ENCODE results near the gene SRGAP1. TPM values are rescaled to one million over a fixed set of nuclear protein-coding genes. Genes with fewer than 3 reads are reported as not detected.

Gene SRGAP1
- total RNA-seq, 3 donors from 2014 or later (not counting 1 experiment from before 2014, with no cell fraction given) = 0.10 to 0.49 (median 0.16) TPM

DNA sequence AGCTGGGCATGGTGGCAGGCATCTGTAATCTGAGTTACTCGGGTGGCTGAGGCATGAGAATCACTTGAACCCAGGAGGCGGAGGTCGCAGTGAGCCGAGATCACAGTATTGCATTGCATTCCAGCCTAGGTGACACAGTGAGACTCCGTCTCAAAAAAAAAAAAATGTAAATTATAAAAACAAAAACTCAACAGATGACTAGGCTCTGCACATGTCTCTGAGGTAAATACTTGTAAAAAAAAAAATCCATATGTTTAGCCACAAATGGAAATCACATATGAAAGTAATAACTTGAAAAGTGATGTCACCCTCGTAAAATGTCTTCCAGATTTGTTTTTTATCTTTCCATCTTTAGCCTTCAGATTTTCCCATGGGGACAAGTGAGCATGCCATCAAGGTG is 292.6 kb downstream of the SRGAP1 start:
- intact Hi-C loops (cut with micrococcal nuclease) = no loop called here
- DNase-seq (no peak), ATAC-seq (no peak)
- TF ChIP-seq, protein P1, sequence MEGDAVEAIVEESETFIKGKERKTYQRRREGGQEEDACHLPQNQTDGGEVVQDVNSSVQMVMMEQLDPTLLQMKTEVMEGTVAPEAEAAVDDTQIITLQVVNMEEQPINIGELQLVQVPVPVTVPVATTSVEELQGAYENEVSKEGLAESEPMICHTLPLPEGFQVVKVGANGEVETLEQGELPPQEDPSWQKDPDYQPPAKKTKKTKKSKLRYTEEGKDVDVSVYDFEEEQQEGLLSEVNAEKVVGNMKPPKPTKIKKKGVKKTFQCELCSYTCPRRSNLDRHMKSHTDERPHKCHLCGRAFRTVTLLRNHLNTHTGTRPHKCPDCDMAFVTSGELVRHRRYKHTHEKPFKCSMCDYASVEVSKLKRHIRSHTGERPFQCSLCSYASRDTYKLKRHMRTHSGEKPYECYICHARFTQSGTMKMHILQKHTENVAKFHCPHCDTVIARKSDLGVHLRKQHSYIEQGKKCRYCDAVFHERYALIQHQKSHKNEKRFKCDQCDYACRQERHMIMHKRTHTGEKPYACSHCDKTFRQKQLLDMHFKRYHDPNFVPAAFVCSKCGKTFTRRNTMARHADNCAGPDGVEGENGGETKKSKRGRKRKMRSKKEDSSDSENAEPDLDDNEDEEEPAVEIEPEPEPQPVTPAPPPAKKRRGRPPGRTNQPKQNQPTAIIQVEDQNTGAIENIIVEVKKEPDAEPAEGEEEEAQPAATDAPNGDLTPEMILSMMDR (IDR thresholded peaks at IDR 0.05) = no peak
- Histone ChIP-seq H3K4me1 (ENCODE audit: control insufficient read depth, insufficient read depth, low read length) (no peaks in the 10 kb centered on the region), H3K4me3 (ENCODE audit: low read length) (no peak overlapping the region), H3K9me3 (ENCODE audit: control insufficient read depth, insufficient read depth, low read length) (peaks cover 5% of the 10 kb centered on the region), H3K27me3 (ENCODE audit: control insufficient read depth, insufficient read depth, low read length) (no peaks in the 10 kb centered on the region), H3K27ac (ENCODE audit: low read length) (no peak overlapping the region), H3K36me3 (ENCODE audit: control insufficient read depth, insufficient read depth, low read length) (no peaks in the 10 kb centered on the region)
- Mint-ChIP-seq H3K27me3 (ENCODE audit: low read depth in 2 of 2) (no peaks in the 10 kb centered on the region), H3K4me3 (no peak overlapping the region), H3K36me3 (no peaks in the 10 kb centered on the region), H3K27ac (no peak overlapping the region), H3K4me1 (no peaks in the 10 kb centered on the region), H3K9me3 (peaks cover 0 to 3% of the 10 kb centered on the region in 2 donors)
- WGBS (ENCODE audit: insufficient coverage) = 92% methylated on average over 5 of the region's 6 CpGs

DNA sequence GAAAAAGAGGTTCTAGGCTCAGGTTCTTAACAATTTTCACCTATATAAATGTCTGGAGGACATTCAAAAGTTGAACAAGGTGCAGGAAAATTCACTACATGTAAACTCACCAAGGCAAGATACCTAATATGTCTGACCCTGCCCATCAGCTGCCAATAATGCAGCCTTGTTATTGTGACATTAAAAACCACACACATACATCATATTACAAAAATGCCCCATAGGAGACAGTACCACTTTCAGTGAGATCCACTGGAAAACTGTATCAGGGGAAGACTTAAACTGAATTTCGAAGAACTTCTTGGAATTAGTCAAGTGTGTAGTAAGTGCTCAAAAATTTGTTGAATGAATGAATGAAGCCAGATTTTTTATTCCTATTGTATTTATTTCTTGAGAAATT is 294.5 kb downstream of the SRGAP1 start:
- ATAC-seq (no peak), DNase-seq (no peak)
- Histone ChIP-seq H3K4me1 (ENCODE audit: control insufficient read depth, insufficient read depth, low read length) (no peaks in the 10 kb centered on the region), H3K4me3 (ENCODE audit: low read length) (no peak overlapping the region), H3K36me3 (ENCODE audit: control insufficient read depth, insufficient read depth, low read length) (no peaks in the 10 kb centered on the region), H3K27me3 (ENCODE audit: control insufficient read depth, insufficient read depth, low read length) (no peaks in the 10 kb centered on the region), H3K27ac (ENCODE audit: low read length) (no peak overlapping the region), H3K9me3 (ENCODE audit: control insufficient read depth, insufficient read depth, low read length) (peaks cover 2% of the 10 kb centered on the region)
- H3K4me1 Mint-ChIP-seq = no peaks in the 10 kb centered on the region
- no peak overlapping the region for H3K27ac Mint-ChIP-seq
- TF ChIP-seq, protein P1 (IDR thresholded peaks at IDR 0.05) = no peak
- no peaks in the 10 kb centered on the region for H3K27me3 Mint-ChIP-seq (ENCODE audit: low read depth in 2 of 2)
- H3K36me3 Mint-ChIP-seq = no peaks in the 10 kb centered on the region
- no CpG with 5 or more reads among the region's 1 CpG for WGBS (ENCODE audit: insufficient coverage)
- H3K4me3 Mint-ChIP-seq = no peak overlapping the region
- intact Hi-C loops (cut with micrococcal nuclease) = no loop called here
- no peaks in the 10 kb centered on the region for H3K9me3 Mint-ChIP-seq

- Mint-ChIP-seq H3K4me1 (peaks cover 0 to 4% of the 10 kb centered on the region in 2 donors), H3K4me3 (no peak overlapping the region), H3K27me3 (ENCODE audit: low read depth in 2 of 2) (no peaks in the 10 kb centered on the region), H3K36me3 (no peaks in the 10 kb centered on the region), H3K9me3 (no peaks in the 10 kb centered on the region), H3K27ac (no peak overlapping the region)
- Histone ChIP-seq H3K36me3 (ENCODE audit: control insufficient read depth, insufficient read depth, low read length) (no peaks in the 10 kb centered on the region), H3K27ac (ENCODE audit: low read length) (no peak overlapping the region), H3K27me3 (ENCODE audit: control insufficient read depth, insufficient read depth, low read length) (no peaks in the 10 kb centered on the region), H3K4me3 (ENCODE audit: low read length) (no peak overlapping the region), H3K4me1 (ENCODE audit: control insufficient read depth, insufficient read depth, low read length) (no peaks in the 10 kb centered on the region), H3K9me3 (ENCODE audit: control insufficient read depth, insufficient read depth, low read length) (no peaks in the 10 kb centered on the region)
- 89% methylated on average over 7 of the region's 7 CpGs for WGBS (ENCODE audit: insufficient coverage)
- TF ChIP-seq, protein P1 (IDR thresholded peaks at IDR 0.05) = no peak
- ATAC-seq (no peak), DNase-seq (no peak)
- intact Hi-C loops (cut with micrococcal nuclease) = no loop called here
Observed at GRCh38 chr12:64142382-64142781, 297.9 kb downstream of the SRGAP1 start.

DNA sequence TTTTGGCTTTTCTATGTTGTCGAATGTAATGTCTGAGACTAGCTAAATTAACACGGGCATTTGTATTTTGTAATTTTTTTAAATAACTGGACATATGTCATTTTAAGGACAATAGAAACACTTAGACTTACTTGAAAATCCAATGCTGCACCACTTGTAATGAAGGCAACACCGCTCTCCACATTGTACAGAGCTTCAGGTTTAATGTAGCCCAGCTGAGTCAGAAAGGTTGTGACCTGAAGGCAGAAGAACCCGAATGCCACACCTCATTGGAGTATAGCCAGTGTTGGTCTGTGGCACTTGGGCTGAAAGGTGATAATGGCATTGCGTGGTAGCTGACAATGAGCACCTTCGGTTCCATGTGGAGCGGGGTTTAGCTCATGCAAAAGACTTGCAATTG is 298.3 kb downstream of the SRGAP1 start:
- Histone ChIP-seq H3K36me3 (ENCODE audit: control insufficient read depth, insufficient read depth, low read length) (no peaks in the 10 kb centered on the region), H3K4me3 (ENCODE audit: low read length) (no peak overlapping the region), H3K4me1 (ENCODE audit: control insufficient read depth, insufficient read depth, low read length) (no peaks in the 10 kb centered on the region), H3K27me3 (ENCODE audit: control insufficient read depth, insufficient read depth, low read length) (no peaks in the 10 kb centered on the region), H3K27ac (ENCODE audit: low read length) (no peak overlapping the region), H3K9me3 (ENCODE audit: control insufficient read depth, insufficient read depth, low read length) (no peaks in the 10 kb centered on the region)
- Mint-ChIP-seq H3K4me1 (peaks cover 0 to 6% of the 10 kb centered on the region in 2 donors), H3K36me3 (no peaks in the 10 kb centered on the region), H3K27me3 (ENCODE audit: low read depth in 2 of 2) (no peaks in the 10 kb centered on the region), H3K27ac (no peak overlapping the region), H3K9me3 (no peaks in the 10 kb centered on the region), H3K4me3 (no peak overlapping the region)
- no peak for DNase-seq
- WGBS (ENCODE audit: insufficient coverage) = 94% methylated on average over 5 of the region's 7 CpGs
- no peak for ATAC-seq
- TF ChIP-seq, protein P1 (IDR thresholded peaks at IDR 0.05) = no peak
- intact Hi-C loops (cut with micrococcal nuclease) = no loop called here

Measured in natural killer cell (primary cell).